Renal pelvis (tissue), 4 donors: ENCODE data around the gene TBC1D25. TPM values are rescaled to one million over a fixed set of nuclear protein-coding genes. Genes with fewer than 3 reads are reported as not detected.
"Not testable (repeated sequence)": the region's sequence is repeated elsewhere in the genome, so short reads cannot be mapped to it uniquely, and the experiment has no call there.

Experiments used
- DNase-seq: peaks from one replicate; pipeline ENCODE4 v3.0.0-alpha.2; 2013
- polyA plus RNA-seq, 3 donors: library from polyadenylated mRNA; unstranded; fragments of 120-200 nt; gene quantifications; one replicate each; pipeline ENCODE4 v1.2.1, GENCODE V29; 2013; ENCODE audit not compliant: insufficient read length in 3 of 3

TBC1D25 gene
- polyA plus RNA-seq, 3 donors: 11.1 to 12.5 (median 11.7) TPM

GRCh38 chrX:48541140-48541814 is 1.8 kb downstream of the TBC1D25 start:
- no peak for DNase-seq

- DNase-seq: no peak
These were observed 9.4 kb downstream of the TBC1D25 start for GRCh38 chrX:48548871-48549270.

GRCh38 chrX:48555731-48556325 is 16.3 kb downstream of the TBC1D25 start:
- DNase-seq: not testable (repeated sequence)

- DNase-seq: no peak
These were observed 18.8 kb downstream of the TBC1D25 start for GRCh38 chrX:48558271-48558670.

- no peak for DNase-seq
These were observed 20.1 kb downstream of the TBC1D25 start for GRCh38 chrX:48559636-48560035.

- no peak for DNase-seq
These were observed 20.5 kb downstream of the TBC1D25 start for GRCh38 chrX:48560056-48560455.

GRCh38 chrX:48560681-48561080 is 21.2 kb downstream of the TBC1D25 start:
- no peak for DNase-seq

- no peak for DNase-seq
These were observed 30.4 kb downstream of the TBC1D25 start for GRCh38 chrX:48569958-48570357.

GRCh38 chrX:48573690-48574269 is 34.3 kb downstream of the TBC1D25 start:
- peak; percentile 23 for DNase-seq

GRCh38 chrX:48574270-48575266 is 35.1 kb downstream of the TBC1D25 start, which contains the start of gene RBM3:
Gene RBM3 (plus strand): TSS chrX:48574484. CDS start chrX:48575181, 697 bp downstream.
- peak; percentile 89 for DNase-seq

GRCh38 chrX:48575642-48576041 is 36.1 kb downstream of the TBC1D25 start:
- no peak for DNase-seq

GRCh38 chrX:48576108-48576507 is 36.6 kb downstream of the TBC1D25 start:
- no peak for DNase-seq

GRCh38 chrX:48578661-48579128 is 39.2 kb downstream of the TBC1D25 start:
- DNase-seq: no peak

GRCh38 chrX:48579259-48579658 is 39.7 kb downstream of the TBC1D25 start:
- no peak for DNase-seq

GRCh38 chrX:48580662-48581061 is 41.1 kb downstream of the TBC1D25 start:
- no peak for DNase-seq

GRCh38 chrX:48584698-48585097 is 45.2 kb downstream of the TBC1D25 start:
- no peak for DNase-seq

- DNase-seq: no peak
These were observed 50.1 kb downstream of the TBC1D25 start for GRCh38 chrX:48589482-48590162.

- no peak for DNase-seq
These were observed 50.9 kb downstream of the TBC1D25 start for GRCh38 chrX:48590203-48591103.

- DNase-seq: no peak
These were observed 51.8 kb downstream of the TBC1D25 start for GRCh38 chrX:48591255-48591791.

- DNase-seq: no peak
These were observed 53.5 kb downstream of the TBC1D25 start for GRCh38 chrX:48592971-48593370.
